Right atrium auricular region (tissue), 2 donors: Measurements from ENCODE around the gene NACA2. TPM values are rescaled to one million over a fixed set of nuclear protein-coding genes. Genes with fewer than 3 reads are reported as not detected.

Source experiments
- DNase-seq: peaks from one replicate; pipeline ENCODE4 v3.0.0-alpha.2; 2019; ENCODE audit warnings: low spot score
- H3K27ac ChIP-seq, 2 donors: fragments of 200-600 bp; sonication (generic); 1 replicate in 1 of 2; 2 replicates in 1 of 2; pipeline ENCODE4 v1.5.1; 2016 to 2019
- H3K27me3 ChIP-seq, 2 donors: fragments of 200-600 bp; sonication (generic); one replicate each; pipeline versions ENCODE4 v1.5.1 to v1.6.0; 2017 to 2019
- H3K36me3 ChIP-seq: fragments of 200-600 bp; sonication (generic); one replicate; pipeline ENCODE4 v1.5.1; 2016
- H3K4me1 ChIP-seq, 2 donors: fragments of 200-600 bp; sonication (generic); one replicate each; pipeline versions ENCODE4 v1.5.1 to v1.6.0; 2017 to 2019
- H3K4me3 ChIP-seq, 2 donors: fragments of 200-600 bp; sonication (generic); 1 replicate in 1 of 2; 2 replicates in 1 of 2; pipeline ENCODE4 v1.5.1; 2017 to 2019; ENCODE audit warnings: mild to moderate bottlenecking in 1 of 2, moderate library complexity in 1 of 2
- H3K9me3 ChIP-seq, 2 donors: fragments of 200-600 bp; sonication (generic); one replicate each; pipeline ENCODE4 v1.5.1; 2019
- CTCF ChIP-seq, 2 donors: fragments of 200-600 bp; sonication (generic); IDR thresholded peaks; one replicate each; pipeline ENCODE4 v1.5.1; 2019; ENCODE audit warnings: antibody characterized with exemption in 2 of 2
- total RNA-seq, 2 donors: library from RNA; depleted of rRNA; stranded (reverse); fragments of >200 nt; gene quantifications; one replicate each; pipeline ENCODE4 v1.1.0, GENCODE V29; 2016

Gene NACA2
- total RNA-seq, 2 donors from 2014 or later: not detected

- Histone ChIP-seq H3K27ac (no peak overlapping the region), H3K4me1 (no peaks in the 10 kb centered on the region), H3K4me3 (no peak overlapping the region), H3K9me3 (peaks cover 6 to 7% of the 10 kb centered on the region in 2 donors), H3K36me3 (no peaks in the 10 kb centered on the region), H3K27me3 (no peaks in the 10 kb centered on the region)
- DNase-seq: no peak
- TF ChIP-seq CTCF (IDR thresholded peaks at IDR 0.05): no peak
Observed at GRCh38 chr17:61625564-61625963, 34.5 kb upstream of the NACA2 start.

GRCh38 chr17:61624951-61625350 lies 33.9 kb upstream of the NACA2 start:
- DNase-seq: no peak
- Histone ChIP-seq H3K27ac (no peak overlapping the region), H3K4me1 (no peaks in the 10 kb centered on the region), H3K27me3 (no peaks in the 10 kb centered on the region), H3K4me3 (no peak overlapping the region), H3K9me3 (peaks cover 7 to 13% of the 10 kb centered on the region in 2 donors), H3K36me3 (no peaks in the 10 kb centered on the region)
- TF ChIP-seq CTCF (IDR thresholded peaks at IDR 0.05): no peak

GRCh38 chr17:61621317-61621716 lies 30.3 kb upstream of the NACA2 start:
- Histone ChIP-seq H3K27ac (no peak overlapping the region), H3K27me3 (no peaks in the 10 kb centered on the region), H3K9me3 (peaks cover 2 to 24% of the 10 kb centered on the region in 2 donors), H3K4me1 (no peaks in the 10 kb centered on the region), H3K36me3 (no peaks in the 10 kb centered on the region), H3K4me3 (no peak overlapping the region)
- no peak for TF ChIP-seq CTCF (IDR thresholded peaks at IDR 0.05)
- DNase-seq: no peak

GRCh38 chr17:61619953-61620352 lies 28.9 kb upstream of the NACA2 start:
- no peaks in the 10 kb centered on the region for H3K27me3 ChIP-seq
- no peak for TF ChIP-seq CTCF (IDR thresholded peaks at IDR 0.05)
- no peak for DNase-seq

GRCh38 chr17:61619493-61619892 lies 28.5 kb upstream of the NACA2 start:
- DNase-seq: no peak
- no peaks in the 10 kb centered on the region for H3K36me3 ChIP-seq
- no peaks in the 10 kb centered on the region for H3K4me1 ChIP-seq
- no peak overlapping the region for H3K4me3 ChIP-seq
- H3K27me3 ChIP-seq: no peaks in the 10 kb centered on the region
- TF ChIP-seq CTCF (IDR thresholded peaks at IDR 0.05): no peak
- no peak overlapping the region for H3K27ac ChIP-seq
- peaks cover 2 to 24% of the 10 kb centered on the region in 2 donors for H3K9me3 ChIP-seq

More at GRCh38 chr17:61619953-61620352, 28.9 kb upstream of the NACA2 start:
- H3K4me1 ChIP-seq: no peaks in the 10 kb centered on the region
- no peak overlapping the region for H3K4me3 ChIP-seq
- H3K27ac ChIP-seq: no peak overlapping the region
- H3K36me3 ChIP-seq: no peaks in the 10 kb centered on the region
- peaks cover 2 to 24% of the 10 kb centered on the region in 2 donors for H3K9me3 ChIP-seq

GRCh38 chr17:61618950-61619349 lies 27.9 kb upstream of the NACA2 start:
- no peak overlapping the region for H3K27ac ChIP-seq
- no peak for DNase-seq
- no peak for TF ChIP-seq CTCF (IDR thresholded peaks at IDR 0.05)
- H3K4me1 ChIP-seq: no peaks in the 10 kb centered on the region
- no peaks in the 10 kb centered on the region for H3K36me3 ChIP-seq
- H3K27me3 ChIP-seq: no peaks in the 10 kb centered on the region
- H3K4me3 ChIP-seq: no peak overlapping the region
- H3K9me3 ChIP-seq: peaks cover 2 to 24% of the 10 kb centered on the region in 2 donors
